HepG2 (cell line): ENCODE results near the gene TUBA8. TPM values are rescaled to one million over a fixed set of nuclear protein-coding genes. Genes with fewer than 3 reads are reported as not detected.
"Not testable (repeated sequence)": the region's sequence is repeated elsewhere in the genome, so short reads cannot be mapped to it uniquely, and the experiment has no call there.

Experiments used
- ATAC-seq: fragments of 200-7000 bp; cut with Tn5 transposase; 3 replicates; pipeline ENCODE4 v1.9.1; 2020; ENCODE audit warnings: mild to moderate bottlenecking, moderate library complexity
- BruUV-seq: library from RNA; stranded (reverse); fragments of 400-500 nt; replicated peaks from 2 replicates; lab custom pipeline; 2021; lab: Mats Ljungman, UMichigan
- CTCF ChIA-PET: fragments of 300-600 bp; formaldehyde crosslinking; extraction: SDS; loops from one replicate; lab custom pipeline; 2021; ENCODE audit warnings: low total read pairs, inconsistent platforms, low intra/inter-chr PET ratio; lab: Yijun Ruan, JAX
- POLR2A ChIA-PET: fragments of 350-600 bp; sonication (Branson Sonifier 250); formaldehyde crosslinking; loops from one replicate; lab custom pipeline; 2020; ENCODE audit warnings: antibody characterized with exemption, inconsistent platforms; lab: Yijun Ruan, JAX
- DNase-seq: peaks from one replicate; pipeline ENCODE4 v3.0.0-alpha.2; 2015; ENCODE audit warnings: low spot score
- FAIRE-seq: peaks from 3 replicates; lab custom pipeline; 2011; peaks lifted over from hg19 to GRCh38; lab: Jason Lieb, UNC
- H2AFZ ChIP-seq: one replicate; pipeline ENCODE4 v1.6.1; 2011; ENCODE audit warnings: low read length, inconsistent platforms
- H3K27ac ChIP-seq: fragments of 300-600 bp; 3 replicates; pipeline ENCODE4 v1.8.0; 2011; ENCODE audit warnings: mixed run types, mild to moderate bottlenecking, mixed read lengths, low read length, inconsistent platforms; ENCODE audit not compliant: insufficient read depth; ENCODE audit errors: extremely low read length
- H3K27me3 ChIP-seq, 2 experiments: fragments of 200-600 bp in 1 of 2; 2 replicates in 1 of 2; 3 replicates in 1 of 2; pipeline versions ENCODE4 v1.6.0 to v1.8.0; 2011; ENCODE audit warnings: low read length in 2 of 2, mild to moderate bottlenecking in 2 of 2, moderate library complexity in 2 of 2, inconsistent platforms in 1 of 2; ENCODE audit not compliant: insufficient read depth in 2 of 2, control insufficient read depth in 1 of 2
- H3K36me3 ChIP-seq, 2 experiments: fragments of 200-600 bp in 1 of 2; replicated peaks in 1 of 2; 2 replicates in 1 of 2; 3 replicates in 1 of 2; pipeline versions ENCODE4 v1.5.1 to v1.8.0; 2011; ENCODE audit warnings: low read length in 2 of 2, inconsistent platforms in 1 of 2; ENCODE audit not compliant: insufficient read depth in 2 of 2, control insufficient read depth in 1 of 2
- H3K4me1 ChIP-seq: 2 replicates; pipeline ENCODE4 v1.5.1; 2012; ENCODE audit warnings: low read length, inconsistent platforms; ENCODE audit not compliant: insufficient read depth
- H3K4me2 ChIP-seq: 2 replicates; pipeline ENCODE4 v1.6.0; 2011; ENCODE audit warnings: low read depth, low read length, inconsistent platforms
- H3K4me3 ChIP-seq, 3 experiments: fragments of 200-600 bp in 1 of 3; sonication (generic), shearing (Covaris generic) in 1 of 3; replicated peaks in 1 of 3; 2 replicates each; pipeline ENCODE4 v1.5.1; 2011 to 2016; ENCODE audit warnings: low read length in 3 of 3, inconsistent platforms in 2 of 3, low read depth in 2 of 3, mild to moderate bottlenecking in 2 of 3, control low read depth in 1 of 3, mixed read lengths in 1 of 3; ENCODE audit not compliant: insufficient read depth in 1 of 3
- H3K79me2 ChIP-seq: one replicate; pipeline ENCODE4 v1.6.1; 2011; ENCODE audit warnings: low read length, inconsistent platforms; ENCODE audit not compliant: insufficient read depth
- H3K9ac ChIP-seq: 2 replicates; pipeline ENCODE4 v1.6.0; 2011; ENCODE audit warnings: mild to moderate bottlenecking, low read depth, low read length, inconsistent platforms; ENCODE audit not compliant: insufficient read depth
- H3K9me3 ChIP-seq: 2 replicates; pipeline ENCODE4 v1.5.1; 2012; ENCODE audit warnings: mild to moderate bottlenecking, low read length
- H4K20me1 ChIP-seq: 2 replicates; pipeline ENCODE4 v1.6.0; 2011; ENCODE audit warnings: inconsistent platforms, mild to moderate bottlenecking, low read length, moderate library complexity; ENCODE audit not compliant: insufficient read depth
- ZSCAN29 ChIP-seq: sonication (generic); formaldehyde crosslinking; conservative IDR thresholded peaks from 2 replicates; pipeline ENCODE4 v1.4.0; 2020; ENCODE audit warnings: mild to moderate bottlenecking, missing genetic modification reagents
- WGBS: methylation state at CpG from one replicate; pipeline ENCODE4 v1.1.6; 2017; ENCODE audit warnings: low lambda C conversion rate; 5-methylcytosine and 5-hydroxymethylcytosine counted together
- in situ Hi-C: cut with HindIII; loops from 2 replicates; pipeline ENCODE4 v1.10.0; 2017; ENCODE audit warnings: low pct_unique_long_range_greater_than_20kb; ENCODE audit not compliant: extremely low pct_ligation_motif_present
- intact Hi-C: fragments of 100-400 bp; cut with micrococcal nuclease; formaldehyde crosslinking; loops from one replicate; pipeline ENCODE4 v1.10.0; 2022; ENCODE audit not compliant: unreplicated experiment
- polyA plus RNA-seq, 8 experiments: library from polyadenylated mRNA; depleted of rRNA in 3 of 8; stranded (reverse) in 7 of 8; unstranded in 1 of 8; fragments of >200 nt; fragmentation: Illumina TruSeq in 4 of 8; extraction: Trizol in 4 of 8; gene quantifications; 2 replicates each; pipeline versions ENCODE4 v1.2.1 to v1.2.3, GENCODE V29; 2011 to 2016; ENCODE audit warnings: low read depth in 4 of 8, missing spikeins in 1 of 8, mixed read lengths in 1 of 8; ENCODE audit not compliant: insufficient read depth in 1 of 8
- total RNA-seq, 5 experiments: library from RNA; depleted of rRNA; stranded (reverse); fragments of >200 nt; fragmentation: Illumina TruSeq; extraction: Trizol; gene quantifications; 2 replicates each; pipeline ENCODE4 v1.2.3, GENCODE V29; 2016; ENCODE audit warnings: low read depth in 1 of 5
- TF ChIP-seq, protein P1 (sequence below): sonication (generic); formaldehyde crosslinking; IDR thresholded peaks from 2 replicates; pipeline ENCODE4 v1.5.1; 2020; ENCODE audit warnings: mild to moderate bottlenecking, missing genetic modification reagents, moderate library complexity

TUBA8 gene
- total and polyA plus RNA-seq, 2 of the 13 experiments (the other 11 are each of a cell fraction or from before 2014, with no cell fraction given) = 0.35 to 0.69 TPM

DNA sequence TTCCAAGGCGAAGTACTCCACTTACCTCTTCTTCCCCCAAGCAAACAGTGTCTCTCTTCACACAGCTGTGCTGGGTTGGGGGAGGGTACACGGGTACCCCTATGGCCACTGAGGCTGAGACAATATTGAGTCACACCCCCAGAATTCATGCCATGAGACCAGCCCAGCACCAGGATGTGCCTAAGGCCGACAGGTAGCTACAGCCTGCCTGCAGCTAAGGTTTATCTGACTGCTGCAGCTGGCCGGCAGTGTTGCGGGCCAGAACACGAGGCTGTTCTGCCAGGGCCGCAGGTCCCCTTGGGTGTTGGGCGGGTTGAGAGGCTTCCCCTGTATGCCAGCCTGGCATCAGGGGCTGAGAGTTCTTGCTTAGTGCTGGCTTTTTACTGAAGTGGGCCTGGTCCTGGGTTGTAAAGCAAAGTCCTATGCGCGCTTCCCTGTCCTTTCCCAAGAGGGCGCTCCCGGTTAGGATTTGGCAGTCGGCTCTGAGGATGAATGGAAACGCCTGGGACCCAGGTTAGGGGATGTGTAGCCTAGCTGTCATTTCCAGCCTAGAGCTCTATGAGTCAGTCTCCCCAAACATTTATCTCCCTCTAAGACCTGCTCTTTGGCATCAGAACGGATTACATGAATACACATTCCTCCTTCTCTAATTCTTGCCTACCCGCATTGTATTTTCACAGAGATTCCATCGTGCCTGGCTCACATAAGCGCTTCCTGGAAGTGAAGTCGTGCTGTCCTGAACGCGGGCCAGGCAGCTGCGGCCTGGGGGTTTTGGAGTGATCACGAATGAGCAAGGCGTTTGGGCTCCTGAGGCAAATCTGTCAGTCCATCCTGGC lies 46.5 kb downstream of the TUBA8 start (continued):
- TF ChIP-seq, protein P1, sequence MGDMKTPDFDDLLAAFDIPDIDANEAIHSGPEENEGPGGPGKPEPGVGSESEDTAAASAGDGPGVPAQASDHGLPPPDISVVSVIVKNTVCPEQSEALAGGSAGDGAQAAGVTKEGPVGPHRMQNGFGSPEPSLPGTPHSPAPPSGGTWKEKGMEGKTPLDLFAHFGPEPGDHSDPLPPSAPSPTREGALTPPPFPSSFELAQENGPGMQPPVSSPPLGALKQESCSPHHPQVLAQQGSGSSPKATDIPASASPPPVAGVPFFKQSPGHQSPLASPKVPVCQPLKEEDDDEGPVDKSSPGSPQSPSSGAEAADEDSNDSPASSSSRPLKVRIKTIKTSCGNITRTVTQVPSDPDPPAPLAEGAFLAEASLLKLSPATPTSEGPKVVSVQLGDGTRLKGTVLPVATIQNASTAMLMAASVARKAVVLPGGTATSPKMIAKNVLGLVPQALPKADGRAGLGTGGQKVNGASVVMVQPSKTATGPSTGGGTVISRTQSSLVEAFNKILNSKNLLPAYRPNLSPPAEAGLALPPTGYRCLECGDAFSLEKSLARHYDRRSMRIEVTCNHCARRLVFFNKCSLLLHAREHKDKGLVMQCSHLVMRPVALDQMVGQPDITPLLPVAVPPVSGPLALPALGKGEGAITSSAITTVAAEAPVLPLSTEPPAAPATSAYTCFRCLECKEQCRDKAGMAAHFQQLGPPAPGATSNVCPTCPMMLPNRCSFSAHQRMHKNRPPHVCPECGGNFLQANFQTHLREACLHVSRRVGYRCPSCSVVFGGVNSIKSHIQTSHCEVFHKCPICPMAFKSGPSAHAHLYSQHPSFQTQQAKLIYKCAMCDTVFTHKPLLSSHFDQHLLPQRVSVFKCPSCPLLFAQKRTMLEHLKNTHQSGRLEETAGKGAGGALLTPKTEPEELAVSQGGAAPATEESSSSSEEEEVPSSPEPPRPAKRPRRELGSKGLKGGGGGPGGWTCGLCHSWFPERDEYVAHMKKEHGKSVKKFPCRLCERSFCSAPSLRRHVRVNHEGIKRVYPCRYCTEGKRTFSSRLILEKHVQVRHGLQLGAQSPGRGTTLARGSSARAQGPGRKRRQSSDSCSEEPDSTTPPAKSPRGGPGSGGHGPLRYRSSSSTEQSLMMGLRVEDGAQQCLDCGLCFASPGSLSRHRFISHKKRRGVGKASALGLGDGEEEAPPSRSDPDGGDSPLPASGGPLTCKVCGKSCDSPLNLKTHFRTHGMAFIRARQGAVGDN (CRISPR knock-in tag) = peak; percentile 32; the same call in 1 of the 2 replicates

DNA sequence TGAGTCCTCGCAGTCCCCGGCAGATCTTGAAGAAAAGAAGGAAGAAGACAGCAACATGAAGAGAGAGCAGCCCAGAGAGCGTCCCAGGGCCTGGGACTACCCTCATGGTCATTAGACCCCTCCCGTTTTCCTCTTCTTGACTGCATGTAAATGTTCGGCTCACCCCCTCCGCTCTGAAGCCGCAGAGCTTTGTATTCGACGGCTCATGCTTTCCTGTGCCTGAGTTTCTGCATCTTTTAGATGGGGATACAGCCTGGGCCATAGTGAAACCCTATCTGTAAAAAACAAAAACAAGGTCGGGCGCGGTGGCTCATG lies 47.1 kb downstream of the TUBA8 start:
- H3K36me3 ChIP-seq = peaks cover 10 to 14% of the 10 kb centered on the region in 2 experiments; a peak in 4 of 5 replicates
- TF ChIP-seq ZSCAN29 = no peak
- no peaks in the 10 kb centered on the region for H3K27me3 ChIP-seq
- ChIA-PET POLR2A (no interaction called here), CTCF (no interaction called here)
- H2AFZ ChIP-seq = no peak overlapping the region
- no peak overlapping the region for H3K27ac ChIP-seq
- no peak overlapping the region for H3K4me2 ChIP-seq
- H3K4me1 ChIP-seq = peaks cover 5% of the 10 kb centered on the region
- H3K4me3 ChIP-seq = no peak overlapping the region
- intact Hi-C loops (no loop called here), in situ Hi-C loops (no loop called here)
- peaks cover 14% of the 10 kb centered on the region for H3K79me2 ChIP-seq
- ATAC-seq = no peak
- DNase-seq = no peak
- no peaks in the 10 kb centered on the region for H3K9me3 ChIP-seq
- FAIRE-seq = no peak
- WGBS = 99% methylated on average over 12 of the region's 12 CpGs
- no peak overlapping the region for H3K9ac ChIP-seq
- no TSS peak for BruUV-seq
- H4K20me1 ChIP-seq = no peaks in the 10 kb centered on the region; the same call in 1 of the 2 replicates

DNA sequence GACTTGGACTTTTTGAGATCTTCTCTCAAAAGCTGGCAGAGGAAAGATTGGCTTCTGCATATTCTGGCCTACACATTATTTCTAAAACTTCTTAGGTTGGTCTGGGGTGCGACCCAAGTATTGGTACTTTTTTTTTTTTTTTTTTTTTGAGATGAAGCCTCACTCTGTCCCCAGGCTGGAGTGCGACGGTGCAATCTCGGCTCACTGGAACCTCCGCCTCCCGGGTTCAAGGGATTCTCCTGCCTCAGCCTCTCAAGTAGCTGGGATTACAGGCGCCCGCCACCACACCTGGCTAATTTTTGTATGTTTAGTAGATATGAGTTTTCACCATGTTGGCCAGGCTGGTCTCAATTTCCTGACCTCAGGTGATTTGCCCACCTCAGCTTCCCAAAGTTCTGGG lies 50.0 kb downstream of the TUBA8 start:
- H3K4me1 ChIP-seq, H2AFZ ChIP-seq, ATAC-seq, H3K4me2 ChIP-seq, BruUV-seq, DNase-seq, FAIRE-seq, H3K9me3 ChIP-seq, H3K79me2 ChIP-seq, in situ Hi-C loops, H3K9ac ChIP-seq, H3K27ac ChIP-seq, POLR2A ChIA-PET, intact Hi-C loops, CTCF ChIA-PET, H3K27me3 ChIP-seq, H4K20me1 ChIP-seq, H3K4me3 ChIP-seq: not testable (repeated sequence)
- peaks cover 10 to 14% of the 10 kb centered on the region in 2 experiments; a peak in 4 of 5 replicates for H3K36me3 ChIP-seq
- WGBS = over 99% methylated on average over 8 of the region's 8 CpGs

DNA sequence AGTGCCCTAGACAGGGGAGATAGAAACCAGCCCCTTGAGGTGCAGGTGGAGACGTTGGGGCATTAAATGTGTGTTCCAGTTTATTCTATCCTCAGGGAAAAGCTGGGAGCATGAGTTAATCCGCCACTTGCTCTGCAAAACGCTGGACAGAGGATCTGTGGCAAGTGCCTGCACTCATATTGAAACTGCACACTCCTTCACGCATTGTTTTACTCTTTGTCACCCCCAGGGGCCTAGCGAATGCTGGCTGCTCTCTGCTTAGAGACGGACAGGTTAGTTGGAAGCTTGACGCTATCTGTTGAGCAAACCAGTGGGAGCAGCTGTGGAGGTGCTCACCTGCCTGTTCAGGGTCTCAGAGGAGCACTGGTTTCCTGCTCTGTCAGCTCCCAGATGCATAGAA lies 53.2 kb downstream of the TUBA8 start:
- BruUV-seq, POLR2A ChIA-PET, H3K9me3 ChIP-seq, H3K4me2 ChIP-seq, CTCF ChIA-PET, H3K4me3 ChIP-seq, in situ Hi-C loops, FAIRE-seq, H3K79me2 ChIP-seq, DNase-seq, H3K36me3 ChIP-seq, H3K9ac ChIP-seq, H2AFZ ChIP-seq, H4K20me1 ChIP-seq, H3K27ac ChIP-seq, intact Hi-C loops, H3K27me3 ChIP-seq, H3K4me1 ChIP-seq: not testable (repeated sequence)
- ATAC-seq = peak; percentile 50
- 100% methylated on average over 4 of the region's 7 CpGs for WGBS
